Activated CD8-positive, alpha-beta memory T cell treated with anti-CD3 and anti-CD28 coated beads for 48 hours (primary cell): ENCODE data around the gene KIF1B.
"Not testable (repeated sequence)": the region's sequence is repeated elsewhere in the genome, so short reads cannot be mapped to it uniquely, and the experiment has no call there.

Source experiments
- DNase-seq, 3 experiments: peaks; one replicate each; pipeline ENCODE4 v3.0.0-alpha.2; 2020; ENCODE audit warnings: low read depth in 2 of 3, low spot score in 2 of 3

KIF1B gene

DNA sequence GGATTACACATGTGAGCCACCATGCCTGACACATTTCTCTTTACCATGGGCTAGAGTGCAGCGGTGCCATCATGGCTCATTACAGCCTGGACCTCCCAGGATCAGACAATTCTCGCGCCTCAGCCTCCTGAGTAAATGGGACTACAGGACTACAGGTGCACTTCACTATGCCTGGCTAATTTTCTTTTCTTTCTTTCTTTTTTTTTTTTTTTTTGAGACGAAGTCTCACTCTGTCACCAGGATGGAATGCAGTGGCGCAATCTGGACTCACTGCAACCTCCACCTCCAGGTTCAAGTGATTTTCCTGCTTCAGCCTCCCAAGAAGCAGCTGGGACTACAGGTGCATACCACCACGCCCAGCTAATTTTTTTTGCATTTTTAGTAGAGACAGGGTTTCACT lies 14.8 kb upstream of the KIF1B start:
- no peak for DNase-seq

DNA sequence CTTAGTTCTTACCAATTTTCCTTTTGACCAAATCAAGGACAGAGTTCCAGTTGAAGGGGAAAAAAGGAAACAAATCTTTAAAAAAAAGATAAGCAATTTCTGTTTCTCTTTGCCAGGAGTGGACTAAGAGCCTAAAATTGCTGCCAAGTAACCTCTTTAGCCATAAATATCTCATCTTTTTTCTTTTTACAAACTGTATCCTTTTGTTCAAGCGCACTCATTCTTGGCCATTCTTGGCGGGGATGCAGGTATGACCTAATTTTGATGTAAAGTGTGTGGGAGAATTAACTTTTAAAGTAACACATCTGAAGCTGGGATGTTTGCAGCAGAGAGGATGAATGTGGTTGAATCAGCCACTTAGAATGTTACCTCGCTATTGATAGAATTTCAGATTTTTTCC lies 13.4 kb upstream of the KIF1B start:
- no peak for DNase-seq

DNA sequence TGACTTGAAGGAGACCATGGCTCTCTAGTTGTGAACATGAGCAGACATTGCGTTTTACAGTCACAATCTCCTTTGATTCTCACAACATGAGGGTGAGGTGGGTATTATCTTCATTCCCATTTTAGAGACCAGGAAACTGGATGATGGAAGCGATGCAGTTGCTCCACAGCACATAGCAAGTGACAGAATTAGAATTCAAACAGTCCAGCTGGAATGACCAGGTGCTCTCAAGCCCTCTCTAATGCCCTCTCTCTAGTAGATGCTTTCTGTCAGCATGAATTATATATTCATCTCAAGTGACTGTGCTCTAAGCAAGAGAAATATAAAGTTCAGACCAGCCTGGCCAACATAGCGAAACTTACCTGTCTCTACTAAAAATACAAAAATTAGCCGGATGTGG lies 9.8 kb upstream of the KIF1B start:
- no peak for DNase-seq

DNA sequence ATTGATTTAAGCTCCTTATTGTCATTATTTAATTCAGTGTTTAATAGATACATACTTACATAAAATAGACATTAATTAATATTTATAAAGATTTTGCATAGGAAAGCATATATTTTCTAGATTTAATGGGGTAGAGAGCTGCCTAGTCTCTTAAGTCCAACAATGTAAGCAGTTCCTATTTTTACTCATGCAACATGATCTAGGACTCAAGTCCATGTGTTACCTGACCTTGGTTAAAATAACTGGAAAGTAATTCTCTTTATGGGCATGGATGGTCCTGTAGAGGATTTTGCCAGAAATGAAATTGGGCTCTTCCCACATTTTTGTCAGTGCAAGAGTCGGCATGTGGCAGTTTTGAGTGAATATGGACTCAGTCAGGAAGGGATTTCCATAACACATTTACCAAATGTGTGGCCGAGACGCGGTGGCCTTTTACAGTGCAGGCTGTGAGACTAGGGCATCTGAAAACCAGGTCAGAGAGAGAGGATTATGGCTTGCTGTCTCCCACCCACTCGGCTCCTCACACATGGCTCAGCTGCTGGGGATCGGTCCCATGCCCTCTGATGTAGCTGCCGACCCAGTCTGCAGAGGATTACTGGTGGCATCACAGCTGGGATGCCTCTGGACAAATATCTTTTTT lies 6.2 kb upstream of the KIF1B start:
- no peak for DNase-seq

DNA sequence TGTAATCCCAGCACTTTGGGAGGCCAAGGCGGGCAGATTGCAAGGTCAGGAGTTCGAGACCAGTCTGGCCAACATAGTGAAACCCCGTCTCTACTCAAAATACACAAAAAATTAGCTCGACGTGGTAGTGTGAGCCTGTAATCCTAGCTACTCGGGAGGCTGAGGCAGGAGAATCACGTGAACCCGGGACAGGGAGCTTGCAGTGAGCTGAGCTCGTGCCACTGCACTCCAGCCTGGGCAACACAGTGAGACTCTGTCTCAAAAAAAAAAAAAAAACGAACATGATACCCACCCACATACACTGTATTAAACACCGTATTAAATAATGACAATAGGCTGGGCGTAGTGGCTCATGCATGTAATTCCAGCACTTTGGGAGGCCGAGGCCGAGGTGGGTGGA lies 5.2 kb upstream of the KIF1B start:
- not testable (repeated sequence) for DNase-seq

DNA sequence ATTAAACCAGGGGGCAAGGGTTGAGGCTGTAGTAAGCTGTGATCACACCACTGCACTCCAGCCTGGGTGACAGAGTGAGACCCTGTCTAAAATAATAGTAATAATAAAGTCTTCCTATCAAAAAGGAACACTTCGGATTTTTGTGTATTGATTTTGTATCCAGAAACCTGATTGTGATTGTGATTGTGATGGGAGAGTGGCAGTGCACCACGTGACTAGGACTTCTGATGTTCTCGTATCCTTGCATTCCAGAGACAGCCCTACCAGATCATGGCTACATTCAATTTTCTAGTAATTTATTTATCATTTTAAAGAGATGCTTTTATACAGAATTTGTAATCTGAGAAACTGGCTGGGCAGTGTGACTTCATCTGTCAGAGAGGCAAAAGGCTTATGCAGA lies 2.6 kb upstream of the KIF1B start:
- no peak for DNase-seq

DNA sequence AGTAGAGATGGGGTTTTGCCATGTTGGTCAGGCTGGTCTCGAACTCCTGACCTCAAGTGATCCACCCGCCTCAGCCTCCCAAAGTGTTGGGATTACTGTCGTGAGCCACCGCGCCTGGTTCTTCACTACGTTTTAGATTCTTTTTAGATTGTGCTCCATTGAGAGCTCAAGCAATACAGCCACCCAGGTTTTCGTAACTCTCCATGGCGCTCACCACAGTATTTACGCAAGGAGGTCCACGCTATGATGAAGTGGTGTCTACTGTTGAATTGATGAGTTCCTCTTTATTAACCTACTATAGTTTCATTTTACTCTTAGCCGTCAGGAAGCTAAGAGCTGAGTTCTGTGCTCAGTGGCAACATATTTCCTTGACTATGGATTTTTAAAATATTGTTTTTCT lies 1.8 kb upstream of the KIF1B start:
- DNase-seq, result no peak

DNA sequence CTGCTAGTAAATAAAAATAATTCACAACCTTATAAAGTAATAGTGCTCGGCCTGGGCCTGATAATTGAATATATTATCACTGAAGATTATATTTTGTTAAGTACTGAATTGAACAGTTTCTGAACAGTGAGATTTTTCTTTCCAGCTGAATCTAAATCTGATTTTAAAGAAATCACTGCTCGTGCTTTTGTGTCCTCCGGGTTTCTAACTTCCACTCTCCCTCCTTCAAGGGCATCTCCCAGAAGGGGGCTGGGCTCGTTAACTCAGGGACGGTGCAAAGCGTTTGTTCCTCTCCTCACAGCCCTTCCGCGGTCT lies 823 bp upstream of the KIF1B start:
- no peak for DNase-seq

DNA sequence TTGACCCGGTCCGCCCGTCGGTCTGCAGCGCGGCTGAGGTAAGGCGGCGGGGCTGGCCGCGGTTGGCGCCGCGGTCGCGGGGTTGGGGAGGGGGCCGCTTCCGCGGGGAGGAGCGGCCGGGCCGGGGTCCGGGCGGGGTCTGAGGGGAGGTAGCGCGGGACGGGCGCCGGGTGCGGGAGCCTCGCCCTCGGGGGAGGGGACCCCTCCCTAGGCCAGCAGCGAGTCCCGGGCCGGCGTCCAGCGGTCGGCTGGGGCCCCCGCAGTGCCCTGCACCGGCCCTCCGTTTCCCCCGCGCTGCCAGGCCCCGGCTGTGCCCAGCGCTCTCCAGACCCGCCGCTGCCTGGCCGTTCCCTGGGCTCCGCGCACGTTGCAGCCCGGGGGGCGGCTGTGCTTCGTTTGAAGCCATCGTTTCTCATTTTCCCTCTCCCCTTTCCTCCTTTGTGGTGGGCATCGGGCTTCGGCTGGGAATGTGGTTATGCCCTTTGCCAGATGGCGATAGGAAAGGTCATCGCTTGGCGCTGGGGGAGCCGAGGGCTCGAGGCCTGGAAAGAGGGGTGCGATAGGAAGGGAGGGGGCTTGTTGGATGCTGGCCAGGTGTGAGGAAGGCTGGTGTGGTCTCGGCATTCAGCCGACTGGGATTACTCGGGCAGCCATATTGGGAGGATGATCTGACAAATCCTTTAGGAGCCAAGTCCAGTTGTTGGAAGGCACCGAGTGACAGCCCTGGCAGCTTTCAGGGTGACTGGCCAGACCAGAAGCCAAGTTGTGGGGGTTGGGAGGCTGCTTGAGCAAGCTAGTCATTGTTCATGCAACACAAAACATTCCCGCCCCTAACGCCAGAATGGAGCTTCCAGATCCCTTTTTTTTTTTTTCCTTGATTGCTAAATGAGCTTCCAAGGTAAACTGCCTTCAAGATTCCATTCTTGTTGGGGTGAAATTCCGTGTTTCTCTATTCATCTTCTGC lies 753 bp downstream of the KIF1B start:
- no peak for DNase-seq

DNA sequence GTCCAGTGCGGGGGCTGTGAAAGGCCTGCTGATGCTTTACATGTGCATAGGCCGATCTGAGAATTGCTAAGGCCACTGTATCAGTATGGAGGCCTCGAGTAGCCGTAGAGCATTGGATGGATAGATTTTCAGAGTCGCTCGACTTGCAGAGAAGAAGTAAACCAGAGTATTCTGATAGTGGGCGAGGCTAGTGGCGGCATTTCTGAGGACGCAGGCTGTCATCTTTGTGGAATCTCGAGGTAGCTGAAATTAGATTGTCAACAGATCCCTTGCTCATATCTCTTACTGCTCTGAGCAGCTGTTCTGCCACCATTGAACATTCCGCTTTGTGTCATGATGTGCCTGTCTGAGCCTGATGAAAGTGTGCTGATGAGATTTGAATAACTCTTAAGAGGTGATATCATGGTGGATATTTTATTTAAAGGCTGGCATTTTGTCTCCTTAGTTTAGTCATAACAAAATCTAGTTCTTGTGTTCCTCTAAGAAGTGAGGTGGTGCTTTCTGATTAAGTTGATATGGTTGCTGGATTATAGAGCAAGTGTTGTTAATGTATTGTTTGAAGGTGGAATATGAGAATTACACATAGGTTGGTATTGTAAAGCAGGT lies 1.5 kb downstream of the KIF1B start:
- DNase-seq, result no peak

DNA sequence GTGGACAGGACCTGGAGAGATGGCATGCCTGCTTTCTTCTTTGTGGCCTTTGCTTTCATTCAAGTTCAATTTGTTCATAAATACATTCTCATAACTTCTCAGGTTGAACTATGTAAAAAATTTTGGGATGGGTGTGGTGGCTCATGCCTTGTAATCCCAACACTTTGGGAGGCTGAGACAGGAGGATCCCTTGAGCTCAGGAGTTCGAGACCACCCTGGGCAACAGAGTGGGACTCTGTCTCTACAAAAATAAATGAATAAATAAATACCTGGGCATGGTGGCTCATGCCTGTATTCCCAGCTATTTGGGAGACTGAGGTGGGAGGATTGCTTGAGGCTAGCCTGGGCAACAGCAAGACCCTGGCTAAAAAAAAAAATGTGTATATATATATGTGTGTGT lies 2.1 kb downstream of the KIF1B start:
- DNase-seq, result no peak

DNA sequence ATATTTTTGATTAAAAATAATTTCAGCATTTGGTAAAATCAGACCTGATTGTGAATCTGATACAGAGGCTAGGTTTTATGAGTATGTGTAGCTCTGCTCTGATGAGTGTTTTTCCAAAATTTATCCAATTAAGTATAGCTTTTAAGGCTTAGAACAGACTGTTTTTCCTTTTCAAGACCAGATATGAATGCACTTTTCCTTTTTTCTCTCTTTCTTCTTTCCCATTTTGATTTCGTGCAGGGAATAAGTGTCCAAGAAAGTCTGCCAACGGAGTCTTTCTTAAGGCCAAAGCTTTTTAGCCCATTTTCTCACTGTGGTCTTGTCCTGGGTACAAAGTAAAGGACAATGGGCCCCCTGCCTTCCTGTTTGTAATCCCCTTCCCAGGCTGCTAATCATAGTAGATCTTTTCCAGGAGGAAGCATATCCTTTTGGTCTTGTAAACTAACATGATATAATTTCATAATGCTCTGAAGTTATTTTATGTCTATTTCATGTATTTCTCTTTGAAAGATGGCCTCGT lies 2.9 kb downstream of the KIF1B start:
- DNase-seq, result no peak

DNA sequence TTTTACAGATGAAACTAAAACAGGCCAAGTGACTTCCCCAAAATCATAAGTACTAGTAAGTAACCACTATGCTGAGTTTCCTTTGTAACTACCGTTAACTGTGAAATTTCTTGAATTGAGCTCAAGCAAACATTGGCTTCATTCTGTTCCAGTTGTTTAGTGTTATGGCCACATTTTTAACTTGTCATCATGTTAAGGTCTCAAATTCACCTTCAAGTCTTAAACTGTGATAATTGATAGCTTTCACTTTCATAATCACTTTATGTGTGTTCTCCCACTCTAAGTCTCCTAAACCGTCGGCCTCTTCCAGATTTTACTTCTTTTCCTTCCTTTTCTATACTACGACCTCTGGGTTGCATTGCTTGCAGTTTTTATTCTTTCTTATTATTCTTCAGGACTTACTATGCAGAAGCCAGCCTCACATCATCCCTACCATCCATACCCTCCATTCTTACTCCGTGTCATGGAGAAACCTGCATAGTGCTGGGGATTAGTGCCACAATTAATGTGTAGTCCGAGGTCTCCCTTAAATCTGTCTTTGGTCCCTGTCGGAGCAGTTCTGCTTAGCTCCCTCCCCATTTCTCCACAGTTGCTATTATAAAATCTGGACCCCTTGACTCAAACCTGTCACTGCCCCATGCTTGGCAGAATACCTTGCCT lies 5.8 kb downstream of the KIF1B start:
- no peak for DNase-seq

DNA sequence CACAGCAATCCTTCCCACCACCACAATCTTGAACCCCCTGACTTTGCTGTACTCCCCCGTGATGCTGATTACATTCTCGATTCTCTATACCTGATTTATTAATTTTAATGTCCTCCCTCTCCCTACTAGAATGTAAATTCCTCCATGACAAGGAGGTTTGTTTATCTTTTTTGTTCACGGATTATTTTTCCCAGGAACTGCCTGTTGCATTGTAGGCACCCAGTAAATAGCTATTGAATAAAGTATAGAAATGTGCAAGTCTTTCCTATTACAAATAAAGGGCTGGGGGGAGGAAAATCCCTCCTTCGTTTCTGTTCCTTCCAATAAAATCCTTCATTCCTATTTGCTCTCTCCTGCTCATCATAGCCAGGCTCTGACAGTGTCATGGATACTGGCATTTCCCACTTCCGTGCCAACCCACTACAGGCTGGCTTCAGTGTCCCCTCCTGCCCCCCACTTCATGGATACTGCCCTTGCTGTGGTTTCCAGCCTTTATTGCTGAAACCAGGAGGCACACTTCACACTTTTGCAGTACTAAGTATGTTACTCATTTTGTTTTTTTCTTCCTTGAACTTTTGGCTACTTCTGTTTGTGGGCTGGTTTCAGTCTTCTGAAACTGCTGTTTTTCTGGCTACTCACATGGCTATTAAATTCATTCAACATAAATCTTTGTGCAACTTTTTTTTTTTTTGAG lies 7.5 kb downstream of the KIF1B start:
- no peak for DNase-seq

DNA sequence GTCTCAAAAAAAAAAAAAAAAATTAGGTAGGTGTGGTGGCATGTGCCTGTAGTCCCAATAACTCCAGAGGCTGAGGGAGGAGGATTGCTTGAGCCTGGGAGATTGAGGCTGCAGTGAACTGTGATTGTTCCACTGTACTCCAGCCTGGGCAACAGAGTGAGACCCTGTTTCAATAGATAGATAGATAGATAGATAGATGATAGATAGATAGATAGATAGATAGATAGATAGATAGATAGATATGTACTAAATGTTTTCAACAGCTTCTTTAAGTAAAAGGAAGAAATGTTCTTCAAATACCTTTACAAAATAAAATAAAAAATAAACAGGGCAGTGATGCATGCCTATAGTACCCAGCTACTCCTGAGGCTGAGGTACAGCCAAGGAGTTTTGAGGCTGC lies 9.8 kb downstream of the KIF1B start:
- no peak for DNase-seq

DNA sequence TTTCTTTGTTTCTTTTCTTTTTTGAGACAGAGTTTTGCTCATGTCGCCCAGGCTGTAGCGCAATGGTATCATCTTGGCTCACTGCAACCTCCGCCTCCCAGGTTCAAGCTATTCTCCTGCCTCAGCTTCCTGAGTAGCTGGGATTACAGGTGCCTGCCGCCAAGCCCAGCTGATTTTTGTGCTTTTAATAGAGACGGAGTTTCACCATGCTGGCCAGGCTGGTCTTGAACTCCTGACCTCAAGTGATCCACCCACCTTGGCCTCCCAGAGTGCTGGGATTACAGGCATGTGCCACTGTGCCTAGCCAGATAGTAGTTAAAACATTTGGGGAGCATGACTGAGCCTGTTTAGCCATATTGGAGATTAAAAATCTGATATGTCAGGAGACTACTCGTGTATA lies 10.3 kb downstream of the KIF1B start:
- DNase-seq, result not testable (repeated sequence)

DNA sequence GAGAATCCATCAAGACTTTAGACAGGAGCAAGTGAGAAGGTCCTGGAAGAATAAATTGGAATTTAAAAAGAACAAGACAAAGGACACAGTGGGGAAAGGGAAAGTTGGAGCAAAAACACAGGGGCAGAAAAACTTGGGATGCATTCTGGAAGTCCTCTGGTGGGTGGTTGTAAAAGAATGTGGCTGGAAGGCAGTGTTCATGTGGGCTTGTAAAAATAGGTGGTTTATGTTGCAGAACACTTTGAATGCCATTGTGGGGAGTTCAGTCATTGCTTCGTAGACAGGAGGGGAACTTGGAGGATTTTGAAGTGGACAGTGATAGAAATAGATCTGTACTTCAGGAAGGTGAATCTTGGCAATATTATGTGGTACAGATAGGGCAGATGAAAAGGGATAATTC lies 15.2 kb downstream of the KIF1B start:
- no peak for DNase-seq

DNA sequence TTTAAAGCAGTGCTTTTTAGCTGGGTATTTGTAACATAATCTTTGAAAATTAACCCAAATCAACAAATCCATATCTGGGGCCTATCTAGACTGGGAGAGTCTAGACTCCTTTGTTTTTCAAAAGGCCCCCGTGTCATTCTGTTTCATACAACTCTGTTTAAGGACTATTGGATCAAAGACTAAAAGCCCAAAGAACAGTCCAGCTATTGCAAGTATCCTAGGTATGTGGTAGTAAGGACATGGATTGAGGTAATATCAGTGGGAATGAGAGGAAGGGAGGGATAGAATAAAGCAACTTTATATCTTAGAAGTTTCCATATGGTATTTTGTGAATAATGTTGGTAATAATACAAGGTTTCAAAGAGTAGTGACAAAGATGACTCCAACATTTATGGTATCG lies 18.2 kb downstream of the KIF1B start:
- DNase-seq, result no peak

DNA sequence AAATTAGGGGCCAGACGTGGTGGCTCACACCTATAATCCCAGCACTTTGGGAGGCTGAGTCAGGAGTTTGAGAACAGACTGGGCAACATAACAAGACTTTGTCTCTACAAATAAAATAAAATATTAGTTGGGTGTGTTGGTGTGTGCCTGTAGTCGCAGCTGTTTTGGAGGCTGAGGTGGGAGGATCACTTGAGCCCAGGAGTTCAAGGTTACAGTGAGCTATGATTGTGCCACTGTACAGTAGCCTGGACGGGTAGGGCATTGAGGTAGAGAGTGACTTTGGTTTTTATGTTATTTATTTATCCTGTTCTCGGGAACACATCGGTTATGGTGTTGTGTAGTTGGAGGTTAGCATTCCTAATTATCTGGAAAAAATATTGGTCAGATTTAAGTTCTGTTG lies 19.5 kb downstream of the KIF1B start:
- no peak for DNase-seq

DNA sequence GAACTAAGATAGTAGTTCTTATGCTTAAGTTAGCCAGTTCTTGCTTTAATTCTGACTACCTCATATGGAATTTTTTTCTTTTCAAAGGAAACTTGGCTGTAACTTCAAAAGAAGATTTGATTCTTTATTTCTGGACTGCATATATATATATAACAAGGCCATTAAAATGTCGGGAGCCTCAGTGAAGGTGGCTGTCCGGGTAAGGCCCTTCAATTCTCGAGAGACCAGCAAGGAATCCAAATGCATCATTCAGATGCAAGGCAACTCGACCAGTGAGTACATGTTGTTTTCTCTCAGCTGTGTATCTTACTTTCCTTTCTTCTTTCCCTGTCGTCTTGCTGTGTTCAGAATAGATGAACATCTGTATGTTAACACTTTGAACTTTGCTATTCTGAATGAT lies 21.8 kb downstream of the KIF1B start:
- no peak for DNase-seq
